Loucy (cell line): ENCODE results near the gene GRB14.

Source experiments
- CTCF ChIP-seq: fragments of 200-600 bp; sonication (generic); conservative IDR thresholded peaks from 2 replicates; pipeline ENCODE4 v1.5.1; 2014; ENCODE audit warnings: mild to moderate bottlenecking, antibody characterized with exemption, low read length
- EZH2phosphoT487 ChIP-seq: fragments of 200-600 bp; IDR thresholded peaks from 2 replicates; pipeline ENCODE4 v1.6.1; 2018; ENCODE audit warnings: antibody characterized with exemption, mild to moderate bottlenecking, moderate library complexity, borderline replicate concordance

GRCh38 chr2:164570475-164570874 lies 50.8 kb downstream of the GRB14 start:
- TF ChIP-seq CTCF (no peak), EZH2phosphoT487 (no peak)
